ENCODE data around the gene GPD2. TPM values are rescaled to one million over a fixed set of nuclear protein-coding genes. Genes with fewer than 3 reads are reported as not detected.

GPD2 gene
- total and polyA plus RNA-seq, 2 of the 8 experiments (the other 6 are each of a cell fraction or from before 2014, with no cell fraction given) = 8.4 to 43.1 TPM

DNA sequence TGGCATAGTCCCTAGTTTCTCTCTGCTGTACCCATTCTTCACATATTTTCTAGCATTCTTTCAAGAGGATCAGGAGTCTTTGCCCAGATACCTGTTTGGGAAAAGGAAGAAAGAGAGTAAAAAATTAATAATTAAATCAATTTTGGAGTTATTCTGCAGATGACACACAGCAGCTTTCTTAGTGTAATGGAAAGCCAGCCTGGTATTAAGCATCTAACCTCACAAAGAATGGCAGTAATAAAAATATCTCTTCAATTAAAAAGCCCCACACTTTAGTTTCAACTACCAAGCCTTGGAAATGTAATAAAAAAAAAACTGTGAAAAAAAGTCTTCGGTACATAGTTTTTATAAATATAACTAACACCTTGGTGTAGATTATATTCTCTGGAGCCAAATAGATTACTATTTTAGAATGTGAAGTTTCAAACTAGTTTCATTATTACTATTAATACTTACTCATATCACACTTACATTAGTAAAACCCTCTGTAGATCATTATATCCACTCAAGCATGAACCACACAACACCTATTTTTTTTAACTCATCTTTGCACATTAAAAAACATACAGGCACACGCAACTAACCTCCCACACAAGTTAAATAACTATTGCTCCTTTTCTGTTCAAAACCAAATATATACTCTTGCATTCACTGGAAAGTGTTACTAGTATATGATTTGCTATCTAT, 90.9 kb downstream of the GPD2 start (continued):
- TF ChIP-seq, protein P1, sequence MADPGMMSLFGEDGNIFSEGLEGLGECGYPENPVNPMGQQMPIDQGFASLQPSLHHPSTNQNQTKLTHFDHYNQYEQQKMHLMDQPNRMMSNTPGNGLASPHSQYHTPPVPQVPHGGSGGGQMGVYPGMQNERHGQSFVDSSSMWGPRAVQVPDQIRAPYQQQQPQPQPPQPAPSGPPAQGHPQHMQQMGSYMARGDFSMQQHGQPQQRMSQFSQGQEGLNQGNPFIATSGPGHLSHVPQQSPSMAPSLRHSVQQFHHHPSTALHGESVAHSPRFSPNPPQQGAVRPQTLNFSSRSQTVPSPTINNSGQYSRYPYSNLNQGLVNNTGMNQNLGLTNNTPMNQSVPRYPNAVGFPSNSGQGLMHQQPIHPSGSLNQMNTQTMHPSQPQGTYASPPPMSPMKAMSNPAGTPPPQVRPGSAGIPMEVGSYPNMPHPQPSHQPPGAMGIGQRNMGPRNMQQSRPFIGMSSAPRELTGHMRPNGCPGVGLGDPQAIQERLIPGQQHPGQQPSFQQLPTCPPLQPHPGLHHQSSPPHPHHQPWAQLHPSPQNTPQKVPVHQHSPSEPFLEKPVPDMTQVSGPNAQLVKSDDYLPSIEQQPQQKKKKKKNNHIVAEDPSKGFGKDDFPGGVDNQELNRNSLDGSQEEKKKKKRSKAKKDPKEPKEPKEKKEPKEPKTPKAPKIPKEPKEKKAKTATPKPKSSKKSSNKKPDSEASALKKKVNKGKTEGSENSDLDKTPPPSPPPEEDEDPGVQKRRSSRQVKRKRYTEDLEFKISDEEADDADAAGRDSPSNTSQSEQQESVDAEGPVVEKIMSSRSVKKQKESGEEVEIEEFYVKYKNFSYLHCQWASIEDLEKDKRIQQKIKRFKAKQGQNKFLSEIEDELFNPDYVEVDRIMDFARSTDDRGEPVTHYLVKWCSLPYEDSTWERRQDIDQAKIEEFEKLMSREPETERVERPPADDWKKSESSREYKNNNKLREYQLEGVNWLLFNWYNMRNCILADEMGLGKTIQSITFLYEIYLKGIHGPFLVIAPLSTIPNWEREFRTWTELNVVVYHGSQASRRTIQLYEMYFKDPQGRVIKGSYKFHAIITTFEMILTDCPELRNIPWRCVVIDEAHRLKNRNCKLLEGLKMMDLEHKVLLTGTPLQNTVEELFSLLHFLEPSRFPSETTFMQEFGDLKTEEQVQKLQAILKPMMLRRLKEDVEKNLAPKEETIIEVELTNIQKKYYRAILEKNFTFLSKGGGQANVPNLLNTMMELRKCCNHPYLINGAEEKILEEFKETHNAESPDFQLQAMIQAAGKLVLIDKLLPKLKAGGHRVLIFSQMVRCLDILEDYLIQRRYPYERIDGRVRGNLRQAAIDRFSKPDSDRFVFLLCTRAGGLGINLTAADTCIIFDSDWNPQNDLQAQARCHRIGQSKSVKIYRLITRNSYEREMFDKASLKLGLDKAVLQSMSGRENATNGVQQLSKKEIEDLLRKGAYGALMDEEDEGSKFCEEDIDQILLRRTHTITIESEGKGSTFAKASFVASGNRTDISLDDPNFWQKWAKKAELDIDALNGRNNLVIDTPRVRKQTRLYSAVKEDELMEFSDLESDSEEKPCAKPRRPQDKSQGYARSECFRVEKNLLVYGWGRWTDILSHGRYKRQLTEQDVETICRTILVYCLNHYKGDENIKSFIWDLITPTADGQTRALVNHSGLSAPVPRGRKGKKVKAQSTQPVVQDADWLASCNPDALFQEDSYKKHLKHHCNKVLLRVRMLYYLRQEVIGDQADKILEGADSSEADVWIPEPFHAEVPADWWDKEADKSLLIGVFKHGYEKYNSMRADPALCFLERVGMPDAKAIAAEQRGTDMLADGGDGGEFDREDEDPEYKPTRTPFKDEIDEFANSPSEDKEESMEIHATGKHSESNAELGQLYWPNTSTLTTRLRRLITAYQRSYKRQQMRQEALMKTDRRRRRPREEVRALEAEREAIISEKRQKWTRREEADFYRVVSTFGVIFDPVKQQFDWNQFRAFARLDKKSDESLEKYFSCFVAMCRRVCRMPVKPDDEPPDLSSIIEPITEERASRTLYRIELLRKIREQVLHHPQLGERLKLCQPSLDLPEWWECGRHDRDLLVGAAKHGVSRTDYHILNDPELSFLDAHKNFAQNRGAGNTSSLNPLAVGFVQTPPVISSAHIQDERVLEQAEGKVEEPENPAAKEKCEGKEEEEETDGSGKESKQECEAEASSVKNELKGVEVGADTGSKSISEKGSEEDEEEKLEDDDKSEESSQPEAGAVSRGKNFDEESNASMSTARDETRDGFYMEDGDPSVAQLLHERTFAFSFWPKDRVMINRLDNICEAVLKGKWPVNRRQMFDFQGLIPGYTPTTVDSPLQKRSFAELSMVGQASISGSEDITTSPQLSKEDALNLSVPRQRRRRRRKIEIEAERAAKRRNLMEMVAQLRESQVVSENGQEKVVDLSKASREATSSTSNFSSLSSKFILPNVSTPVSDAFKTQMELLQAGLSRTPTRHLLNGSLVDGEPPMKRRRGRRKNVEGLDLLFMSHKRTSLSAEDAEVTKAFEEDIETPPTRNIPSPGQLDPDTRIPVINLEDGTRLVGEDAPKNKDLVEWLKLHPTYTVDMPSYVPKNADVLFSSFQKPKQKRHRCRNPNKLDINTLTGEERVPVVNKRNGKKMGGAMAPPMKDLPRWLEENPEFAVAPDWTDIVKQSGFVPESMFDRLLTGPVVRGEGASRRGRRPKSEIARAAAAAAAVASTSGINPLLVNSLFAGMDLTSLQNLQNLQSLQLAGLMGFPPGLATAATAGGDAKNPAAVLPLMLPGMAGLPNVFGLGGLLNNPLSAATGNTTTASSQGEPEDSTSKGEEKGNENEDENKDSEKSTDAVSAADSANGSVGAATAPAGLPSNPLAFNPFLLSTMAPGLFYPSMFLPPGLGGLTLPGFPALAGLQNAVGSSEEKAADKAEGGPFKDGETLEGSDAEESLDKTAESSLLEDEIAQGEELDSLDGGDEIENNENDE (IDR thresholded peaks at IDR 0.05; ENCODE audit: insufficient replicate concordance, low read length) = no peak
- TF ChIP-seq SUZ12 (IDR thresholded peaks at IDR 0.05; ENCODE audit: low read length) (no peak), EP300 (IDR thresholded peaks at IDR 0.05; ENCODE audit: borderline replicate concordance in 1 of 2, low read depth in 2 of 2, low read length in 2 of 2) (no peak), GABPA (IDR thresholded peaks at IDR 0.05; ENCODE audit: borderline replicate concordance, insufficient read depth, low read length) (no peak), RXRA (IDR thresholded peaks at IDR 0.05; ENCODE audit: insufficient read depth, low read depth, low read length) (no peak), TBP (IDR thresholded peaks at IDR 0.05; ENCODE audit: low read depth, low read length) (no peak)
- TF ChIP-seq, protein P2, sequence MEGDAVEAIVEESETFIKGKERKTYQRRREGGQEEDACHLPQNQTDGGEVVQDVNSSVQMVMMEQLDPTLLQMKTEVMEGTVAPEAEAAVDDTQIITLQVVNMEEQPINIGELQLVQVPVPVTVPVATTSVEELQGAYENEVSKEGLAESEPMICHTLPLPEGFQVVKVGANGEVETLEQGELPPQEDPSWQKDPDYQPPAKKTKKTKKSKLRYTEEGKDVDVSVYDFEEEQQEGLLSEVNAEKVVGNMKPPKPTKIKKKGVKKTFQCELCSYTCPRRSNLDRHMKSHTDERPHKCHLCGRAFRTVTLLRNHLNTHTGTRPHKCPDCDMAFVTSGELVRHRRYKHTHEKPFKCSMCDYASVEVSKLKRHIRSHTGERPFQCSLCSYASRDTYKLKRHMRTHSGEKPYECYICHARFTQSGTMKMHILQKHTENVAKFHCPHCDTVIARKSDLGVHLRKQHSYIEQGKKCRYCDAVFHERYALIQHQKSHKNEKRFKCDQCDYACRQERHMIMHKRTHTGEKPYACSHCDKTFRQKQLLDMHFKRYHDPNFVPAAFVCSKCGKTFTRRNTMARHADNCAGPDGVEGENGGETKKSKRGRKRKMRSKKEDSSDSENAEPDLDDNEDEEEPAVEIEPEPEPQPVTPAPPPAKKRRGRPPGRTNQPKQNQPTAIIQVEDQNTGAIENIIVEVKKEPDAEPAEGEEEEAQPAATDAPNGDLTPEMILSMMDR (IDR thresholded peaks at IDR 0.05; ENCODE audit: control extremely low read depth in 1 of 3, insufficient read depth in 1 of 3, low read depth in 1 of 3, low read length in 3 of 3) = no peak

All from H1 (cell line).